ENCODE data around the gene ALG14. TPM values are rescaled to one million over a fixed set of nuclear protein-coding genes. Genes with fewer than 3 reads are reported as not detected.
A peak's percentile ranks its signal among the peaks of the same experiment; 100 is the strongest.

The ALG14 gene
- total and polyA plus RNA-seq, 2 of the 4 experiments (the other 2 are of a cell fraction), result 1.7 to 2.0 TPM

DNA sequence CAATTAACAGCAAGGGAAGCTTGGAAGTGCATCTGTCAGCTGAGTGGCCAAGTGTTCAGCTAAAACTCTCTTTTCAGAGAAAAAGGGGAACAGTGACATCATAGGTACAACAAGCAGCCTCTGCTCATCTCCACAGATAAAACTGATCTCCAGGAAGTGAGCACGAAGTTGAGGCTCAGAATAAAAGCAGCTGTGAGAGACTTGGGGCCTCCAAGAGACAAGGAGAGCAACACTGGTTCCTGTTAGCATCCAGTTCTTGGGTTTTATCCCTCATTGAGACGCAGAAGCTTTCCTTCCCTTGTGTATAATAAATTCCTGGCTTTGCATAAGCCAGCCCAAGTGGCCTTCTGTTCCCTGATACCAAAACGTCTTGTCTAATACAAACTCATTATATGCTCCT, 125.9 kb downstream of the ALG14 start:
- Histone ChIP-seq H3K27me3 (ENCODE audit: control insufficient read depth, insufficient read depth, low read length) (no peaks in the 10 kb centered on the region; the same call in 1 of the 2 replicates), H4K20me1 (ENCODE audit: insufficient read depth, low read length) (no peaks in the 10 kb centered on the region), H3K79me1 (ENCODE audit: low read depth in 1 of 2, low read length in 2 of 2) (no peaks in the 10 kb centered on the region), H2AK5ac (ENCODE audit: low read depth, low read length) (peak overlapping the region; percentile 67; the same call in 1 of the 2 replicates), H2BK120ac (ENCODE audit: low read depth, low read length) (peak overlapping the region; percentile 57), H2BK5ac (ENCODE audit: low read depth, low read length, poor library complexity, severe bottlenecking) (no peak overlapping the region), H2BK20ac (ENCODE audit: low read depth, low read length) (peak overlapping the region; percentile 33; the same call in 1 of the 2 replicates), H2AK9ac (replicated peaks; ENCODE audit: low read depth, low read length, poor library complexity) (no peak overlapping the region), H3K36me3 (ENCODE audit: control insufficient read depth, insufficient read depth, low read length) (no peaks in the 10 kb centered on the region), H3K18ac (ENCODE audit: low read depth, low read length) (no peak overlapping the region), H4K8ac (ENCODE audit: low read depth in 2 of 2, low read length in 2 of 2) (peak overlapping the region in 1 of 2 experiments; percentile 20; a peak in 1 of 4 replicates), H4K91ac (ENCODE audit: insufficient read depth, low read depth, low read length) (0 out of 2 replicates have a peak overlapping the region, but pooled peaks have one; percentile 15), H4K5ac (ENCODE audit: low read depth, low read length) (no peak overlapping the region), H3K9me1 (ENCODE audit: insufficient read depth, low read length) (no peaks in the 10 kb centered on the region; the same call in 1 of the 2 replicates), H3K9ac (ENCODE audit: low read depth, low read length) (0 out of 2 replicates have a peak overlapping the region, but pooled peaks have one; percentile 6), H3K14ac (replicated peaks; ENCODE audit: low read depth, low read length) (no peak overlapping the region), H3K4me3 (ENCODE audit: insufficient read depth, low read depth, low read length) (no peak overlapping the region), H2AFZ (replicated peaks; ENCODE audit: low read length, poor library complexity) (peak overlapping the region; percentile 38), H3K4me2 (ENCODE audit: low read depth, low read length) (no peak overlapping the region), H3K56ac (ENCODE audit: extremely low read depth, insufficient read depth, low read length) (no peak overlapping the region), H3K4ac (ENCODE audit: low read depth, low read length) (peak overlapping the region; percentile 15; the same call in 1 of the 2 replicates), H3K27ac (ENCODE audit: insufficient read depth, low read length) (no peak overlapping the region), H3K4me1 (ENCODE audit: control insufficient read depth, insufficient read depth, low read length) (peaks cover 7% of the 10 kb centered on the region), H3K23ac (ENCODE audit: low read depth, low read length) (no peak overlapping the region), H3K9me3 (ENCODE audit: control insufficient read depth, insufficient read depth, low read length) (peaks cover 1% of the 10 kb centered on the region; the same call in 1 of the 2 replicates), H2BK15ac (ENCODE audit: low read depth, low read length) (peak overlapping the region; percentile 20; the same call in 1 of the 3 replicates)
- dilution Hi-C loops (cut with HindIII; ENCODE audit: low sequenced_read_pairs, unreplicated experiment) (no loop called here), in situ Hi-C loops (cut with MboI; ENCODE audit: low sequenced_read_pairs) (no loop called here), intact Hi-C loops (cut with micrococcal nuclease) (no loop called here)
- no TSS peak for BruUV-seq (replicated peaks)
- DNase-seq (no peak), ATAC-seq (ENCODE audit: low read depth) (no peak)
- ChIA-PET CTCF (interaction anchor here (0.8 kb wide), 1 partner anchor 92 kb away, joined by 3 read pairs; no protein-coding TSS in a partner anchor), POLR2A (ENCODE audit: unreplicated experiment) (interaction anchor here (0.6 kb wide), 1 partner anchor 405 kb away, joined by 3 read pairs; the partner anchor contains the start of gene F3)
- WGBS, 2 experiments (ENCODE audit: extremely low coverage in 2 of 2, insufficient read length in 1 of 2), result 77% methylated on average over 2 of the region's 3 CpGs; no CpG with 5 or more reads in 1 of the 2 experiments
- TF ChIP-seq BHLHE40 (IDR thresholded peaks at IDR 0.05; ENCODE audit: low read depth, low read length) (no peak), MXI1 (IDR thresholded peaks at IDR 0.05; ENCODE audit: borderline replicate concordance, low read depth, low read length) (no peak), POLR2A (IDR thresholded peaks at IDR 0.05; ENCODE audit: low read depth, low read length) (no peak), RFX5 (IDR thresholded peaks at IDR 0.05; ENCODE audit: low read depth, low read length) (no peak), SMC3 (IDR thresholded peaks at IDR 0.05; ENCODE audit: low read depth, low read length) (no peak), FOS (IDR thresholded peaks at IDR 0.05; ENCODE audit: low read depth, low read length) (no peak), CHD1 (IDR thresholded peaks at IDR 0.05; ENCODE audit: low read depth, low read length) (no peak), RCOR1 (IDR thresholded peaks at IDR 0.05; ENCODE audit: insufficient replicate concordance, low read length) (no peak), MAFK (IDR thresholded peaks at IDR 0.05; ENCODE audit: low read depth, low read length) (no peak), CEBPB (IDR thresholded peaks at IDR 0.05; ENCODE audit: low read depth, low read length) (no peak), MAZ (IDR thresholded peaks at IDR 0.05; ENCODE audit: borderline replicate concordance, low read depth, low read length) (no peak)
- TF ChIP-seq, protein P1, sequence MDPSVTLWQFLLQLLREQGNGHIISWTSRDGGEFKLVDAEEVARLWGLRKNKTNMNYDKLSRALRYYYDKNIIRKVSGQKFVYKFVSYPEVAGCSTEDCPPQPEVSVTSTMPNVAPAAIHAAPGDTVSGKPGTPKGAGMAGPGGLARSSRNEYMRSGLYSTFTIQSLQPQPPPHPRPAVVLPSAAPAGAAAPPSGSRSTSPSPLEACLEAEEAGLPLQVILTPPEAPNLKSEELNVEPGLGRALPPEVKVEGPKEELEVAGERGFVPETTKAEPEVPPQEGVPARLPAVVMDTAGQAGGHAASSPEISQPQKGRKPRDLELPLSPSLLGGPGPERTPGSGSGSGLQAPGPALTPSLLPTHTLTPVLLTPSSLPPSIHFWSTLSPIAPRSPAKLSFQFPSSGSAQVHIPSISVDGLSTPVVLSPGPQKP (IDR thresholded peaks at IDR 0.05; ENCODE audit: borderline replicate concordance, low read depth, low read length), result no peak
- TF ChIP-seq, protein P2, sequence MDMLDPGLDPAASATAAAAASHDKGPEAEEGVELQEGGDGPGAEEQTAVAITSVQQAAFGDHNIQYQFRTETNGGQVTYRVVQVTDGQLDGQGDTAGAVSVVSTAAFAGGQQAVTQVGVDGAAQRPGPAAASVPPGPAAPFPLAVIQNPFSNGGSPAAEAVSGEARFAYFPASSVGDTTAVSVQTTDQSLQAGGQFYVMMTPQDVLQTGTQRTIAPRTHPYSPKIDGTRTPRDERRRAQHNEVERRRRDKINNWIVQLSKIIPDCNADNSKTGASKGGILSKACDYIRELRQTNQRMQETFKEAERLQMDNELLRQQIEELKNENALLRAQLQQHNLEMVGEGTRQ (IDR thresholded peaks at IDR 0.05; ENCODE audit: low read depth, low read length), result no peak
